OCI-LY3 (cell line): ENCODE measurements around the gene IL37.

Source experiments
- CTCF ChIP-seq: fragments of 200-600, 300-600 bp; sonication (generic); IDR thresholded peaks from 2 replicates; pipeline ENCODE4 v1.5.1; 2014; ENCODE audit warnings: antibody characterized with exemption, low read length, low read depth
- EZH2phosphoT487 ChIP-seq: fragments of 200-600 bp; shearing (Covaris generic); IDR thresholded peaks from 2 replicates; pipeline ENCODE4 v1.6.1; 2018; ENCODE audit warnings: antibody characterized with exemption, mixed run types, low read depth

GRCh38 chr2:112967023-112967422 is 56.1 kb downstream of the IL37 start:
- TF ChIP-seq CTCF: no peak
- TF ChIP-seq EZH2phosphoT487: no peak
